Spleen (tissue), 11 donors: ENCODE results near the gene EDIL3. TPM values are rescaled to one million over a fixed set of nuclear protein-coding genes. Genes with fewer than 3 reads are reported as not detected.

Source experiments
- DNase-seq: peaks from one replicate; pipeline ENCODE4 v3.0.0-alpha.2; 2020
- H3K27ac ChIP-seq, 8 donors: fragments of 200-600 bp; sonication (generic) in 7 of 8; 1 replicate in 4 of 8; 2 replicates in 4 of 8; pipeline versions ENCODE4 v1.5.0 to v1.8.0; 2016 to 2021; ENCODE audit warnings: inconsistent platforms in 4 of 8, mild to moderate bottlenecking in 4 of 8, moderate library complexity in 1 of 8
- H3K27me3 ChIP-seq, 7 donors: fragments of 200-600 bp; sonication (generic) in 6 of 7; replicated peaks in 1 of 7; 1 replicate in 4 of 7; 2 replicates in 3 of 7; pipeline versions ENCODE4 v1.5.0 to v1.8.0; 2016 to 2021; ENCODE audit warnings: inconsistent platforms in 3 of 7, mild to moderate bottlenecking in 1 of 7
- H3K36me3 ChIP-seq, 6 donors: fragments of 200-600 bp; sonication (generic) in 5 of 6; 1 replicate in 4 of 6; 2 replicates in 2 of 6; pipeline versions ENCODE4 v1.5.0 to v1.8.0; 2016 to 2021; ENCODE audit warnings: inconsistent platforms in 2 of 6
- H3K4me1 ChIP-seq, 6 donors: fragments of 200-600 bp; sonication (generic) in 5 of 6; 1 replicate in 3 of 6; 2 replicates in 3 of 6; pipeline versions ENCODE4 v1.5.0 to v1.8.0; 2016 to 2021; ENCODE audit warnings: inconsistent platforms in 3 of 6
- H3K4me3 ChIP-seq, 8 donors: fragments of 200-600 bp; sonication (generic) in 7 of 8; 1 replicate in 4 of 8; 2 replicates in 4 of 8; pipeline versions ENCODE4 v1.5.0 to v1.8.0; 2016 to 2021; ENCODE audit warnings: inconsistent platforms in 4 of 8, mild to moderate bottlenecking in 4 of 8, moderate library complexity in 2 of 8
- H3K9me3 ChIP-seq, 8 donors: fragments of 200-600 bp; sonication (generic) in 7 of 8; 1 replicate in 4 of 8; 2 replicates in 4 of 8; pipeline versions ENCODE4 v1.5.0 to v1.8.0; 2016 to 2021; ENCODE audit warnings: inconsistent platforms in 4 of 8
- CTCF ChIP-seq, 11 experiments: fragments of 200-600 bp in 7 of 11; fragments of 450-650 bp in 4 of 11; sonication (generic) in 4 of 11; IDR thresholded peaks in 8 of 11; conservative IDR thresholded peaks in 3 of 11; 1 replicate in 7 of 11; 2 replicates in 4 of 11; pipeline versions ENCODE4 v1.4.0 to v1.8.0; 2016 to 2021; ENCODE audit warnings: antibody characterized with exemption in 11 of 11, inconsistent platforms in 4 of 11, mild to moderate bottlenecking in 1 of 11
- POLR2A ChIP-seq, 3 donors: fragments of 450-650 bp; IDR thresholded peaks; one replicate each; pipeline ENCODE4 v1.5.1; 2017; ENCODE audit warnings: antibody characterized with exemption in 3 of 3, mild to moderate bottlenecking in 1 of 3
- POLR2AphosphoS5 ChIP-seq, 3 donors: sonication (generic); formaldehyde crosslinking; IDR thresholded peaks; one replicate each; pipeline ENCODE4 v1.5.1; 2017; ENCODE audit warnings: antibody characterized with exemption in 3 of 3
- WGBS, 5 donors: extraction: QIAGEN DNeasy Blood & Tissue Kit in 3 of 5; methylation state at CpG; one replicate each; pipeline versions ENCODE4 v1.1.5 to v1.1.7; 2013 to 2018; 5-methylcytosine and 5-hydroxymethylcytosine counted together
- intact Hi-C: fragments of 100-400 bp; cut with DNase I; formaldehyde crosslinking; loops from one replicate; pipeline ENCODE4 v1.15.0; 2023; ENCODE audit warnings: low total_unique reads
- polyA plus RNA-seq, 3 donors: library from polyadenylated mRNA; stranded (reverse); fragments of 200-250 nt; gene quantifications; one replicate each; pipeline ENCODE4 v1.2.1, GENCODE V29; 2013
- total RNA-seq, 7 donors: library from RNA; depleted of rRNA in 3 of 7; stranded (reverse); fragments of >200 nt in 3 of 7; fragmentation: NEBNext Ultra II Directional in 4 of 7; extraction: Animal tissue kit (Norgen Biotek cat#: 25700) in 4 of 7; gene quantifications; one replicate each; pipeline versions ENCODE4 v1.1.0 to v1.2.1, GENCODE V29; 2016 to 2021
- donor health status: healthy with polysubstance abuse.
- donor health status: DM: no; HTN: no; CAD: no; lungs with moderate emphysema.
- donor health status: DM: no; HTN: no; CAD: no.
- donor health status: Bipolar disorder and iron deficiency.
- donor health status: healthy.
- donor health status: DM: no; HTN: no; CAD: no.
- donor health status: DM: yes; HTN: yes; CAD: no.

The EDIL3 gene
- total and polyA plus RNA-seq, 10 donors = 0.61 to 2.9 (median 2.1) TPM

- Histone ChIP-seq H3K9me3 (peaks cover 0 to 20% (median 11%) of the 10 kb centered on the region in 8 donors), H3K36me3 (no peaks in the 10 kb centered on the region), H3K4me1 (no peaks in the 10 kb centered on the region), H3K4me3 (no peak overlapping the region), H3K27me3 (no peaks in the 10 kb centered on the region), H3K27ac (no peak overlapping the region)
- TF ChIP-seq POLR2AphosphoS5 (IDR thresholded peaks at IDR 0.05) = no peak
- no peak for TF ChIP-seq CTCF (IDR thresholded peaks at IDR 0.05 in 8 of 11, conservative IDR thresholded peaks at IDR 0.05 in 3 of 11)
- no peak for TF ChIP-seq POLR2A (IDR thresholded peaks at IDR 0.05)
- intact Hi-C loops = no loop called here
- 88 to 93% (median 92%) methylated on average over 3 of the region's 3 CpGs for WGBS, 5 donors
- no peak for DNase-seq
Observed at GRCh38 chr5:84092738-84093137, 291.9 kb downstream of the EDIL3 start.

GRCh38 chr5:84091127-84091799, 293.4 kb downstream of the EDIL3 start:
- Histone ChIP-seq H3K4me1 (no peaks in the 10 kb centered on the region), H3K27me3 (no peaks in the 10 kb centered on the region), H3K9me3 (peaks cover 0 to 12% (median 7%) of the 10 kb centered on the region in 8 donors), H3K27ac (no peak overlapping the region), H3K4me3 (no peak overlapping the region), H3K36me3 (no peaks in the 10 kb centered on the region)
- no peak for TF ChIP-seq POLR2AphosphoS5 (IDR thresholded peaks at IDR 0.05)
- DNase-seq = no peak
- intact Hi-C loops = no loop called here
- WGBS, 5 donors = 66 to 86% (median 79%) methylated on average over 4 of the region's 4 CpGs

- H3K27me3 ChIP-seq = no peaks in the 10 kb centered on the region
- TF ChIP-seq CTCF (IDR thresholded peaks at IDR 0.05 in 8 of 11, conservative IDR thresholded peaks at IDR 0.05 in 3 of 11) = no peak
- no peak for TF ChIP-seq POLR2A (IDR thresholded peaks at IDR 0.05)
- TF ChIP-seq POLR2AphosphoS5 (IDR thresholded peaks at IDR 0.05) = no peak
- no peaks in the 10 kb centered on the region for H3K4me1 ChIP-seq
- 50 to 77% (median 72%) methylated on average over 2 of the region's 2 CpGs for WGBS, 5 donors
- no peaks in the 10 kb centered on the region for H3K9me3 ChIP-seq
- intact Hi-C loops = no loop called here
- no peak overlapping the region for H3K4me3 ChIP-seq
- H3K27ac ChIP-seq = no peak overlapping the region
- H3K36me3 ChIP-seq = no peaks in the 10 kb centered on the region
- no peak for DNase-seq
Observed at GRCh38 chr5:84088996-84089395, 295.7 kb downstream of the EDIL3 start.

- no peaks in the 10 kb centered on the region for H3K27me3 ChIP-seq
- no peaks in the 10 kb centered on the region for H3K9me3 ChIP-seq
- WGBS, 5 donors = 75 to 86% (median 78%) methylated on average over 6 of the region's 6 CpGs
- H3K4me3 ChIP-seq = no peak overlapping the region
- TF ChIP-seq CTCF (IDR thresholded peaks at IDR 0.05 in 8 of 11, conservative IDR thresholded peaks at IDR 0.05 in 3 of 11) (no peak), POLR2A (IDR thresholded peaks at IDR 0.05) (no peak), POLR2AphosphoS5 (IDR thresholded peaks at IDR 0.05) (no peak)
- no peak for DNase-seq
- intact Hi-C loops = no loop called here
- H3K36me3 ChIP-seq = no peaks in the 10 kb centered on the region
- no peak overlapping the region for H3K27ac ChIP-seq
- no peaks in the 10 kb centered on the region for H3K4me1 ChIP-seq
Observed at GRCh38 chr5:84086511-84086910, 298.2 kb downstream of the EDIL3 start.
